CD4-positive, alpha-beta T cell (primary cell): Measurements from ENCODE around the gene ATP6V1G3. TPM values are rescaled to one million over a fixed set of nuclear protein-coding genes. Genes with fewer than 3 reads are reported as not detected.
A peak's percentile ranks its signal among the peaks of the same experiment; 100 is the strongest.

Experiments used
- ATAC-seq: fragments of 200-7000 bp; cut with Tn5 transposase; one replicate; pipeline ENCODE4 v1.10.0; 2022; ENCODE audit warnings: mild to moderate bottlenecking; ENCODE audit not compliant: poor library complexity
- CTCF ChIA-PET: fragments of 350-600 bp; sonication (Branson Sonifier 250); formaldehyde crosslinking; loops from one replicate; lab custom pipeline; 2021; ENCODE audit warnings: antibody characterized with exemption, inconsistent platforms; lab: Charles Lee
- POLR2A ChIA-PET: fragments of 350-600 bp; sonication (Branson Sonifier 250); formaldehyde crosslinking; loops from one replicate; lab custom pipeline; 2021; ENCODE audit warnings: antibody characterized with exemption, inconsistent platforms; lab: Charles Lee
- DNase-seq, 14 experiments: peaks; one replicate each; pipeline ENCODE4 v3.0.0-alpha.2; 2013 to 2020; ENCODE audit warnings: mixed read lengths in 2 of 14
- H3K27ac ChIP-seq, 2 donors: one replicate each; pipeline versions ENCODE4 v1.5.1 to v1.7.0; 2013; ENCODE audit warnings: low read length in 2 of 2, low read depth in 1 of 2, mild to moderate bottlenecking in 1 of 2
- H3K27me3 ChIP-seq, 2 experiments: 1 replicate in 1 of 2; 2 replicates in 1 of 2; pipeline versions ENCODE4 v1.6.1 to v1.7.0; 2013; ENCODE audit warnings: low read length in 2 of 2, control low read depth in 1 of 2, mild to moderate bottlenecking in 1 of 2, moderate library complexity in 1 of 2; ENCODE audit not compliant: insufficient read depth in 2 of 2, control insufficient read depth in 1 of 2
- H3K36me3 ChIP-seq: one replicate; pipeline ENCODE4 v1.6.1; 2013; ENCODE audit warnings: low read length, control low read depth; ENCODE audit not compliant: insufficient read depth
- H3K4me1 ChIP-seq: one replicate; pipeline ENCODE4 v1.6.1; 2013; ENCODE audit warnings: low read length, control low read depth; ENCODE audit not compliant: insufficient read depth
- H3K4me3 ChIP-seq: one replicate; pipeline ENCODE4 v1.5.1; 2013; ENCODE audit warnings: mild to moderate bottlenecking, low read length, moderate library complexity
- H3K9me3 ChIP-seq, 2 experiments: 1 replicate in 1 of 2; 2 replicates in 1 of 2; pipeline versions ENCODE4 v1.6.1 to v1.7.0; 2013; ENCODE audit warnings: low read length in 2 of 2, mild to moderate bottlenecking in 2 of 2, control low read depth in 1 of 2, moderate library complexity in 1 of 2; ENCODE audit not compliant: control insufficient read depth in 1 of 2, insufficient read depth in 1 of 2
- H3K27ac Mint-ChIP-seq: one replicate; pipeline ENCODE4 v1.8.0; 2020; ENCODE audit warnings: mixed read lengths
- H3K27me3 Mint-ChIP-seq: one replicate; pipeline ENCODE4 v1.8.0; 2021; ENCODE audit warnings: mixed read lengths
- H3K36me3 Mint-ChIP-seq: one replicate; pipeline ENCODE4 v1.8.0; 2021; ENCODE audit warnings: low read depth, mixed read lengths
- H3K4me1 Mint-ChIP-seq: one replicate; pipeline ENCODE4 v1.8.0; 2021; ENCODE audit warnings: low read depth, mixed read lengths
- H3K4me3 Mint-ChIP-seq: one replicate; pipeline ENCODE4 v1.8.0; 2020; ENCODE audit warnings: mild to moderate bottlenecking, mixed read lengths
- H3K9me3 Mint-ChIP-seq: one replicate; pipeline ENCODE4 v1.8.0; 2020; ENCODE audit warnings: mixed read lengths
- intact Hi-C, 2 experiments: fragments of 100-400 bp; cut with DNase I in 1 of 2; cut with micrococcal nuclease in 1 of 2; formaldehyde crosslinking; loops; one replicate each; pipeline versions ENCODE4 v1.15.1 to v1.9.0; 2023 to 2025; cut with DNase I, micrococcal nuclease
- total RNA-seq, 174 experiments: library from RNA in 2 of 174; stranded (reverse) in 2 of 174; gene quantifications; one replicate each; pipeline ENCODE4 v1.2.3 and lab custom pipeline; 2021 to 2026
- TF ChIP-seq, protein P1 (sequence below): fragments of 200-600 bp; IDR thresholded peaks from one replicate; pipeline ENCODE4 v1.8.0; 2022; ENCODE audit warnings: antibody characterized with exemption, mild to moderate bottlenecking

ATP6V1G3 gene
- total RNA-seq, 2 experiments from 2014 or later, result not detected

GRCh38 chr1:198520524-198521254 lies 19.8 kb downstream of the ATP6V1G3 start:
- peak overlapping the region; percentile 48 to 60 for H3K27ac ChIP-seq

GRCh38 chr1:198519639-198520501 lies 20.6 kb downstream of the ATP6V1G3 start:
- peak overlapping the region; percentile 24 to 60 for H3K27ac ChIP-seq
- ATAC-seq, result peak; percentile 33

More at GRCh38 chr1:198520524-198521254, 19.8 kb downstream of the ATP6V1G3 start:
- Histone ChIP-seq H3K9me3 (no peaks in the 10 kb centered on the region), H3K4me1 (peaks cover 20% of the 10 kb centered on the region), H3K4me3 (peak overlapping the region; percentile 38), H3K27me3 (no peaks in the 10 kb centered on the region), H3K36me3 (no peaks in the 10 kb centered on the region)
- H3K27me3 Mint-ChIP-seq, result no peaks in the 10 kb centered on the region
- H3K4me3 Mint-ChIP-seq, result peak overlapping the region; percentile 79
- ChIA-PET POLR2A (interaction anchor here (0.9 to 3.4 kb wide), 13 partner anchors 8 to 170 kb away, joined by 3 to 39 read pairs (median 8); partner anchors contain the start of gene PTPRC), CTCF (interaction anchor here (1.1 to 1.4 kb wide), 6 partner anchors 8 to 179 kb away, joined by 3 to 6 read pairs (median 3); no protein-coding TSS in a partner anchor)
- peaks cover 82% of the 10 kb centered on the region for H3K4me1 Mint-ChIP-seq
- H3K27ac Mint-ChIP-seq, result peak overlapping the region; percentile 93
- DNase-seq, result peak in 3 of 14 experiments; percentile 44 to 74 (median 50)
- intact Hi-C loops, result loop anchor here (2.0 to 10.0 kb wide), 5 partner anchors 37 to 356 kb away; partner anchors contain the start of gene PTPRC (in 1 of the 2)
- no peaks in the 10 kb centered on the region for H3K9me3 Mint-ChIP-seq
- ATAC-seq, result peak; percentile 52
- no peaks in the 10 kb centered on the region for H3K36me3 Mint-ChIP-seq
- TF ChIP-seq, protein P1, sequence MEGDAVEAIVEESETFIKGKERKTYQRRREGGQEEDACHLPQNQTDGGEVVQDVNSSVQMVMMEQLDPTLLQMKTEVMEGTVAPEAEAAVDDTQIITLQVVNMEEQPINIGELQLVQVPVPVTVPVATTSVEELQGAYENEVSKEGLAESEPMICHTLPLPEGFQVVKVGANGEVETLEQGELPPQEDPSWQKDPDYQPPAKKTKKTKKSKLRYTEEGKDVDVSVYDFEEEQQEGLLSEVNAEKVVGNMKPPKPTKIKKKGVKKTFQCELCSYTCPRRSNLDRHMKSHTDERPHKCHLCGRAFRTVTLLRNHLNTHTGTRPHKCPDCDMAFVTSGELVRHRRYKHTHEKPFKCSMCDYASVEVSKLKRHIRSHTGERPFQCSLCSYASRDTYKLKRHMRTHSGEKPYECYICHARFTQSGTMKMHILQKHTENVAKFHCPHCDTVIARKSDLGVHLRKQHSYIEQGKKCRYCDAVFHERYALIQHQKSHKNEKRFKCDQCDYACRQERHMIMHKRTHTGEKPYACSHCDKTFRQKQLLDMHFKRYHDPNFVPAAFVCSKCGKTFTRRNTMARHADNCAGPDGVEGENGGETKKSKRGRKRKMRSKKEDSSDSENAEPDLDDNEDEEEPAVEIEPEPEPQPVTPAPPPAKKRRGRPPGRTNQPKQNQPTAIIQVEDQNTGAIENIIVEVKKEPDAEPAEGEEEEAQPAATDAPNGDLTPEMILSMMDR, result no peak

More at GRCh38 chr1:198519639-198520501, 20.6 kb downstream of the ATP6V1G3 start:
- Histone ChIP-seq H3K9me3 (no peaks in the 10 kb centered on the region), H3K4me3 (peak overlapping the region; percentile 38), H3K27me3 (no peaks in the 10 kb centered on the region), H3K36me3 (no peaks in the 10 kb centered on the region), H3K4me1 (peaks cover 20% of the 10 kb centered on the region)
- Mint-ChIP-seq H3K27ac (peak overlapping the region; percentile 93), H3K4me1 (peaks cover 82% of the 10 kb centered on the region), H3K36me3 (no peaks in the 10 kb centered on the region), H3K27me3 (no peaks in the 10 kb centered on the region), H3K4me3 (peak overlapping the region; percentile 79), H3K9me3 (no peaks in the 10 kb centered on the region)
- CTCF ChIA-PET, result interaction anchor here (0.6 to 1.9 kb wide), 9 partner anchors 7 to 269 kb away, joined by 3 to 6 read pairs (median 3); no protein-coding TSS in a partner anchor
- DNase-seq, result peak in 3 of 14 experiments; percentile 52 to 65 (median 54)
- POLR2A ChIA-PET, result interaction anchor here (0.7 to 3.4 kb wide), 17 partner anchors 9 to 240 kb away, joined by 3 to 39 read pairs (median 5); partner anchors contain the start of gene PTPRC
- intact Hi-C loops, result loop anchor here (2.0 to 10.0 kb wide), 7 partner anchors 37 to 425 kb away; partner anchors contain the start of gene PTPRC (in 1 of the 2)
- TF ChIP-seq, protein P1, result no peak
